Measurements from ENCODE around the gene NCMAP.

GRCh38 chr1:24508911-24509310 lies 47.0 kb upstream of the NCMAP start:
- TF ChIP-seq CTCF (IDR thresholded peaks at IDR 0.05) (no peak), POLR2A (IDR thresholded peaks at IDR 0.05) (no peak)
